Bronchial epithelial cell (primary cell): ENCODE results near the gene DKK3. TPM values are rescaled to one million over a fixed set of nuclear protein-coding genes. Genes with fewer than 3 reads are reported as not detected.
A peak's percentile ranks its signal among the peaks of the same experiment; 100 is the strongest.

Experiments used
- DNase-seq: peaks from one replicate; pipeline ENCODE4 v3.0.0-alpha.2; 2010; ENCODE audit warnings: low read depth
- FAIRE-seq: peaks from 2 replicates; lab custom pipeline; 2011; peaks lifted over from hg19 to GRCh38; lab: Jason Lieb, UNC
- H3K27me3 ChIP-seq: 2 replicates; pipeline ENCODE4 v1.5.1; 2011; ENCODE audit warnings: low read length; ENCODE audit not compliant: control insufficient read depth, insufficient read depth
- H3K36me3 ChIP-seq: 2 replicates; pipeline ENCODE4 v1.5.1; 2011; ENCODE audit warnings: low read length; ENCODE audit not compliant: control insufficient read depth, insufficient read depth
- H3K4me3 ChIP-seq: 2 replicates; pipeline ENCODE4 v1.5.1; 2011; ENCODE audit warnings: mild to moderate bottlenecking, low read depth, low read length, control low read depth
- total RNA-seq: library from RNA; depleted of rRNA; stranded (reverse); fragments of >200 nt; gene quantifications from 2 replicates; pipeline ENCODE4 v1.2.1, GENCODE V29; 2014
- TF ChIP-seq, protein P1 (sequence below): IDR thresholded peaks from 2 replicates; pipeline ENCODE4 v1.5.1; 2011; ENCODE audit warnings: mild to moderate bottlenecking, moderate library complexity, low read length, control low read depth, inconsistent platforms; ENCODE audit not compliant: insufficient read depth, severe bottlenecking

DKK3 gene
- total RNA-seq, 1 donor from 2014 or later, result 72.4 TPM

DNA sequence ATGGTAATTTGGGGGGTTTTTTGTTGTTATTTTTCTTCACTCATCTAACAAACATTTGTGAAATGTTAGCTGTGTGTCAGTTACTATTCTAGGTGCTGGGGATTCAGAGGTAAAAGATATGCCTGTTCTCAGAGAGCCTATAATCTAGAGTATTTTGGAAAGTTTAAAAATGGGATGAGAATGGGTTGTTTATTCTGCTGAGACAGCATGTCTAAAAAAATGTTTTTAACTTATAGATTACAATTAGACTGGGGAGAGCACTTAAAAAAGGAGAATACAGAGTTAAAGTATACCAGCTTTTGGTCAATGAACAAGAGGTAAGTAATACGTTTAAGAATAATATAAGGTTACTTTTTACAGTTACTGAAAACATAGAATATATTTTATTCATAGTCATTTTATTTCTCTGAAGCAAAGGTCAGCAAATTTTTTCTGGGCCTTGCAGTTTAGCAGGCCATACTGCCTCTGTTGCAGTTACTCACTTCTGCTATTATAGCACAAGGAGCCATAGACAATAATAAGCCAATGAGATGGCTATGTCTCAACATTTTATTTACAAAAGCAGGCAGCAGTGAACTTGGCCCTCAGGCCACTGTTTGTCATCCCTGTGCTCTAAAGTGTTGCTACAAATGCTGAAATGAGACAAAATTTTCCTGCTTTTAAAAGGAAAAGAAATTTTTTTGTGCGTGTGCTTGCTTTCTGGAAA, 60.0 kb downstream of the DKK3 start:
- Histone ChIP-seq H3K27me3 (no peaks in the 10 kb centered on the region), H3K36me3 (peaks cover 5% of the 10 kb centered on the region), H3K4me3 (no peak overlapping the region)
- FAIRE-seq, result no peak
- TF ChIP-seq, protein P1, sequence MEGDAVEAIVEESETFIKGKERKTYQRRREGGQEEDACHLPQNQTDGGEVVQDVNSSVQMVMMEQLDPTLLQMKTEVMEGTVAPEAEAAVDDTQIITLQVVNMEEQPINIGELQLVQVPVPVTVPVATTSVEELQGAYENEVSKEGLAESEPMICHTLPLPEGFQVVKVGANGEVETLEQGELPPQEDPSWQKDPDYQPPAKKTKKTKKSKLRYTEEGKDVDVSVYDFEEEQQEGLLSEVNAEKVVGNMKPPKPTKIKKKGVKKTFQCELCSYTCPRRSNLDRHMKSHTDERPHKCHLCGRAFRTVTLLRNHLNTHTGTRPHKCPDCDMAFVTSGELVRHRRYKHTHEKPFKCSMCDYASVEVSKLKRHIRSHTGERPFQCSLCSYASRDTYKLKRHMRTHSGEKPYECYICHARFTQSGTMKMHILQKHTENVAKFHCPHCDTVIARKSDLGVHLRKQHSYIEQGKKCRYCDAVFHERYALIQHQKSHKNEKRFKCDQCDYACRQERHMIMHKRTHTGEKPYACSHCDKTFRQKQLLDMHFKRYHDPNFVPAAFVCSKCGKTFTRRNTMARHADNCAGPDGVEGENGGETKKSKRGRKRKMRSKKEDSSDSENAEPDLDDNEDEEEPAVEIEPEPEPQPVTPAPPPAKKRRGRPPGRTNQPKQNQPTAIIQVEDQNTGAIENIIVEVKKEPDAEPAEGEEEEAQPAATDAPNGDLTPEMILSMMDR, result no peak
- peak; percentile 59 for DNase-seq

DNA sequence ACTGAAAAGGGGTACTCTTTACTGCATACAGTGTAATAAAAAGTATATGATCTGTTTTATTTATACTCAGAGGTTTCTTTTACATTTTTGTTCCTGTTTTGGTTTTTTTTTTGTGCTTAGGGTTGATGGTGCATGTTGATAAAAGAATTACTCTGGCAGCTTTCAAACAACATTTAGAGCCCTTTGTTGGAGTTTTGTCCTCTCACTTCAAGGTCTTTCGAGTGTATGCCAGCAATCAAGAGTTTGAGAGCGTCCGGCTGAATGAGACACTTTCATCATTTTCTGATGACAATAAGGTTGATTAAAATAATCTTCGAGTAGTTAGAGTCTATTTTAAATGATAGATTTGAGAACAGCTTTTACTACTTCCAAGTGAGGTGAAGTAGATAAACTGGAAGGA, 60.6 kb downstream of the DKK3 start:
- Histone ChIP-seq H3K4me3 (no peak overlapping the region), H3K36me3 (peaks cover 5% of the 10 kb centered on the region), H3K27me3 (no peaks in the 10 kb centered on the region)
- TF ChIP-seq, protein P1, result no peak
- DNase-seq (no peak), FAIRE-seq (no peak)

DNA sequence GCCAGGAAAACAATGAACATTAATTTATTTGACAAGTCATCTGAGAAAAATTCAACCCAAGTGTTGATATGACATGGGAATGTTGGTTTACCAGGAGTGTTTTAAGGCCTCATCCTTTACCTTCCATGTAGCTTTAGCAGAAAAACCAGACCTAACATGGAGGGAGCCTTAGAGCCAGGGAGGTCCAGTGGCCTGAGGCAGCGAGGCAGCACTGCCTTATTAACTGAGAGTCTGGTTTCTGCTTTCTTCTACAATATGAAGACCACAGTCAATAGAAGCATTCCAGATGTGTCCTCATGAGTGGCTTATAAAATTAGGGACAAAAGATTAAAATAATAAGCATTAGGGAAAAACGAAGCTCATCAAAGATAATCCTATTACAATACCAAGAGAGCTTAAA, 61.5 kb downstream of the DKK3 start:
- Histone ChIP-seq H3K36me3 (peaks cover 5% of the 10 kb centered on the region), H3K27me3 (no peaks in the 10 kb centered on the region), H3K4me3 (no peak overlapping the region)
- TF ChIP-seq, protein P1, result no peak
- DNase-seq, result no peak
- no peak for FAIRE-seq

DNA sequence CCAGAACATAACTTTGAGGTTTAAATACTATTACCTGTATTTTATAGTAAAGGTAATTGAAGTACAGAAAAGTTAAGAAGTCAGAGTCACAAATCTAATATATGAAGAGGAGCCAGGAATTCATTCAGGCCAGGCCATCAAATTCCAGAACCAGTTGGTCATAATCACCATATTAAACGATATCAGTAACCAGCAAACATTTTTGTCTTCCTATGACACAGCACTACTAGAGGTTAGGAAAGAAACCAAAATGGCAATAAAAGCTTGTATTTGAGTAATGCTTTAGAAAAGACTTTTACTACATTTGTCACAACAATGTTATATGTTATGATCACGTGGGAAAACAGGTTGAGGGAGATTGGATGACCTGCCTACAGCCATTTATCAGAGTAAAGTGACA, 62.2 kb downstream of the DKK3 start:
- H3K27me3 ChIP-seq, result no peaks in the 10 kb centered on the region
- H3K4me3 ChIP-seq, result no peak overlapping the region
- FAIRE-seq, result no peak
- DNase-seq, result no peak
- peaks cover 3% of the 10 kb centered on the region for H3K36me3 ChIP-seq
- TF ChIP-seq, protein P1, result no peak

DNA sequence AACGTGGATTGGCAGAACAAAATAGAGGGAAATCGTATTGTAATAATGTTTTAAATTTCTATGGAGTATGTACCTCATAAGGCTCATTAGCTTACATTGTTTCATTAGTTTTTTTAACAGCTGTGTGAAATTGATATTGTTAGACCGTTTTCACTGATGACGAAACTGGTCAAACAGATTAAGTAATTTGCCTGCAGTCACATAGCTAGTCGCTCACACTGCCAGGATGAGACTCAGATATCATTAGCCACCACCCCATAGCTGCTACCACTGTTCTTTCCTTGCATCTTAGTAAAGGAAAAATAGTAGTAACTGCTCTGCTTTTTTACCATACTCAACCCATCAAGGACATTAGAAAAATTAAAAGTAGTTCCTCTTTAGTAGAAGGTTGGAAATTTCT, 64.0 kb downstream of the DKK3 start:
- no peak for FAIRE-seq

More for the DNA sequence above, 64.0 kb downstream of the DKK3 start:
- TF ChIP-seq, protein P1, result no peak
- no peaks in the 10 kb centered on the region for H3K36me3 ChIP-seq
- H3K4me3 ChIP-seq, result no peak overlapping the region
- DNase-seq, result peak; percentile 22
- H3K27me3 ChIP-seq, result no peaks in the 10 kb centered on the region
